Measurements from ENCODE around the gene TMEM207.

TMEM207 gene

GRCh38 chr3:190433626-190434025 lies 16.1 kb downstream of the TMEM207 start:
- no peaks in the 10 kb centered on the region for H3K4me1 ChIP-seq (ENCODE audit: low read length)
- H3K4me2 ChIP-seq (ENCODE audit: low read length), result no peak overlapping the region
- H3K27me3 ChIP-seq (ENCODE audit: low read depth, low read length), result no peaks in the 10 kb centered on the region
- no peak overlapping the region for H3K4me3 ChIP-seq (ENCODE audit: low read length)
- no peaks in the 10 kb centered on the region for H3K9me3 ChIP-seq (ENCODE audit: insufficient read depth, low read length)
- H3K27ac ChIP-seq (ENCODE audit: low read length), result no peak overlapping the region
- H2AFZ ChIP-seq (ENCODE audit: low read depth, low read length), result no peak overlapping the region
- H4K20me1 ChIP-seq (ENCODE audit: insufficient read depth, low read length), result no peaks in the 10 kb centered on the region
- H3K36me3 ChIP-seq (replicated peaks; ENCODE audit: low read depth, low read length), result no peaks in the 10 kb centered on the region
- H3K9ac ChIP-seq (ENCODE audit: low read length), result no peak overlapping the region
- H3K79me2 ChIP-seq (ENCODE audit: low read length), result no peaks in the 10 kb centered on the region
- TF ChIP-seq EZH2phosphoT487 (IDR thresholded peaks at IDR 0.05; ENCODE audit: low read depth), result no peak
- TF ChIP-seq, protein P1, sequence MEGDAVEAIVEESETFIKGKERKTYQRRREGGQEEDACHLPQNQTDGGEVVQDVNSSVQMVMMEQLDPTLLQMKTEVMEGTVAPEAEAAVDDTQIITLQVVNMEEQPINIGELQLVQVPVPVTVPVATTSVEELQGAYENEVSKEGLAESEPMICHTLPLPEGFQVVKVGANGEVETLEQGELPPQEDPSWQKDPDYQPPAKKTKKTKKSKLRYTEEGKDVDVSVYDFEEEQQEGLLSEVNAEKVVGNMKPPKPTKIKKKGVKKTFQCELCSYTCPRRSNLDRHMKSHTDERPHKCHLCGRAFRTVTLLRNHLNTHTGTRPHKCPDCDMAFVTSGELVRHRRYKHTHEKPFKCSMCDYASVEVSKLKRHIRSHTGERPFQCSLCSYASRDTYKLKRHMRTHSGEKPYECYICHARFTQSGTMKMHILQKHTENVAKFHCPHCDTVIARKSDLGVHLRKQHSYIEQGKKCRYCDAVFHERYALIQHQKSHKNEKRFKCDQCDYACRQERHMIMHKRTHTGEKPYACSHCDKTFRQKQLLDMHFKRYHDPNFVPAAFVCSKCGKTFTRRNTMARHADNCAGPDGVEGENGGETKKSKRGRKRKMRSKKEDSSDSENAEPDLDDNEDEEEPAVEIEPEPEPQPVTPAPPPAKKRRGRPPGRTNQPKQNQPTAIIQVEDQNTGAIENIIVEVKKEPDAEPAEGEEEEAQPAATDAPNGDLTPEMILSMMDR (IDR thresholded peaks at IDR 0.05; ENCODE audit: low read depth, low read length), result no peak

DNA sequence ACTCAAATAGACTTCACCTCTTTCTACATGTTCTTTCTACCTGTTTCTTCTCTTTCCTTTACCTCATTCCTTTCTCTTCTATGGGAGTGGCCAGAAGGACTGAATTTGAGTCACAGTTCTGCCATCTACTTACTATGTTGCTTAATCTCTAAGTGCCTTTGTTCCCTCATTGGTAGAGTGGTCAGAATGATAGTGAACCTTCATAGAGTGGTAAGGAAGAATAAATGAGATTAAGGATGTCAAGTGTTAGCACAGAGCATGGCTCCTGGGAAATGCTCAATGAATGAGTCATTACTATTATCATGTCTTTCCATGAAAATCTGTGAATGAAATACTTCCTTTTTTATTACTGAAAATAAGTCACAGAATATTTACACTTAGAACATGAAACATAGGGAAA lies 17.5 kb downstream of the TMEM207 start:
- TF ChIP-seq, protein P1 (IDR thresholded peaks at IDR 0.05; ENCODE audit: low read depth, low read length), result no peak
- TF ChIP-seq EZH2phosphoT487 (IDR thresholded peaks at IDR 0.05; ENCODE audit: low read depth), result no peak

GRCh38 chr3:190430906-190431305 lies 18.8 kb downstream of the TMEM207 start:
- Histone ChIP-seq H4K20me1 (ENCODE audit: insufficient read depth, low read length) (no peaks in the 10 kb centered on the region), H3K9me3 (ENCODE audit: insufficient read depth, low read length) (no peaks in the 10 kb centered on the region), H3K79me2 (ENCODE audit: low read length) (no peaks in the 10 kb centered on the region), H3K9ac (ENCODE audit: low read length) (no peak overlapping the region), H3K4me1 (ENCODE audit: low read length) (no peaks in the 10 kb centered on the region), H3K4me2 (ENCODE audit: low read length) (no peak overlapping the region), H3K27ac (ENCODE audit: low read length) (no peak overlapping the region), H2AFZ (ENCODE audit: low read depth, low read length) (no peak overlapping the region), H3K4me3 (ENCODE audit: low read length) (no peak overlapping the region), H3K27me3 (ENCODE audit: low read depth, low read length) (no peaks in the 10 kb centered on the region), H3K36me3 (replicated peaks; ENCODE audit: low read depth, low read length) (no peaks in the 10 kb centered on the region)
- TF ChIP-seq, protein P1 (IDR thresholded peaks at IDR 0.05; ENCODE audit: low read depth, low read length), result no peak
- TF ChIP-seq EZH2phosphoT487 (IDR thresholded peaks at IDR 0.05; ENCODE audit: low read depth), result no peak

More for the DNA sequence above, 17.5 kb downstream of the TMEM207 start:
- H3K36me3 ChIP-seq (replicated peaks; ENCODE audit: low read depth, low read length), result no peaks in the 10 kb centered on the region
- H3K79me2 ChIP-seq (ENCODE audit: low read length), result no peaks in the 10 kb centered on the region
- no peaks in the 10 kb centered on the region for H3K27me3 ChIP-seq (ENCODE audit: low read depth, low read length)
- no peak overlapping the region for H3K27ac ChIP-seq (ENCODE audit: low read length)
- no peak overlapping the region for H3K4me2 ChIP-seq (ENCODE audit: low read length)
- no peak overlapping the region for H2AFZ ChIP-seq (ENCODE audit: low read depth, low read length)
- H3K9ac ChIP-seq (ENCODE audit: low read length), result no peak overlapping the region
- no peaks in the 10 kb centered on the region for H3K4me1 ChIP-seq (ENCODE audit: low read length)
- no peak overlapping the region for H3K4me3 ChIP-seq (ENCODE audit: low read length)
- H4K20me1 ChIP-seq (ENCODE audit: insufficient read depth, low read length), result no peaks in the 10 kb centered on the region
- H3K9me3 ChIP-seq (ENCODE audit: insufficient read depth, low read length), result no peaks in the 10 kb centered on the region

- Histone ChIP-seq H3K9ac (ENCODE audit: low read length) (no peak overlapping the region), H4K20me1 (ENCODE audit: insufficient read depth, low read length) (no peaks in the 10 kb centered on the region), H3K79me2 (ENCODE audit: low read length) (no peaks in the 10 kb centered on the region), H3K36me3 (replicated peaks; ENCODE audit: low read depth, low read length) (no peaks in the 10 kb centered on the region), H3K4me1 (ENCODE audit: low read length) (peaks cover 8% of the 10 kb centered on the region), H3K4me2 (ENCODE audit: low read length) (no peak overlapping the region), H3K4me3 (ENCODE audit: low read length) (no peak overlapping the region), H2AFZ (ENCODE audit: low read depth, low read length) (no peak overlapping the region), H3K27me3 (ENCODE audit: low read depth, low read length) (no peaks in the 10 kb centered on the region), H3K9me3 (ENCODE audit: insufficient read depth, low read length) (no peaks in the 10 kb centered on the region), H3K27ac (ENCODE audit: low read length) (no peak overlapping the region)
- no peak for TF ChIP-seq EZH2phosphoT487 (IDR thresholded peaks at IDR 0.05; ENCODE audit: low read depth)
- TF ChIP-seq, protein P1 (IDR thresholded peaks at IDR 0.05; ENCODE audit: low read depth, low read length), result no peak
These were observed 20.0 kb downstream of the TMEM207 start for GRCh38 chr3:190429681-190430080.

All from OCI-LY3 (cell line).